Measurements from ENCODE around the gene SLC30A5. TPM values are rescaled to one million over a fixed set of nuclear protein-coding genes. Genes with fewer than 3 reads are reported as not detected.
"Not testable (repeated sequence)": the region's sequence is repeated elsewhere in the genome, so short reads cannot be mapped to it uniquely, and the experiment has no call there.

Gene SLC30A5
- total RNA-seq, 2 experiments from 2014 or later = 30.2 to 42.6 TPM

GRCh38 chr5:69108367-69108766 lies 14.6 kb downstream of the SLC30A5 start:
- H3K9me2 ChIP-seq (ENCODE audit: insufficient read depth, low read length); intact Hi-C loops (cut with micrococcal nuclease; ENCODE audit: unreplicated experiment); H4K20me1 ChIP-seq (ENCODE audit: insufficient read depth, low read length); H3K4me2 ChIP-seq (ENCODE audit: low read length); H3K79me2 ChIP-seq (ENCODE audit: insufficient read depth, low read depth, low read length); H2AFZ ChIP-seq (ENCODE audit: low read length); H3K27ac ChIP-seq (ENCODE audit: low read depth, low read length, poor library complexity, severe bottlenecking); DNase-seq (ENCODE audit: low spot score); H3K4me3 ChIP-seq (ENCODE audit: low read depth, low read length, poor library complexity, severe bottlenecking); CTCF ChIA-PET (ENCODE audit: unreplicated experiment); POLR2A ChIA-PET; BruUV-seq (replicated peaks): not testable (repeated sequence)
- Histone ChIP-seq H3K36me3 (ENCODE audit: insufficient read depth, low read length) (peaks cover 94% of the 10 kb centered on the region), H3K4me1 (ENCODE audit: insufficient read depth, low read length, poor library complexity, severe bottlenecking) (peaks cover 11% of the 10 kb centered on the region), H3K9me3 (ENCODE audit: low read length) (peaks cover 13% of the 10 kb centered on the region)

- no peaks in the 10 kb centered on the region for H3K9me2 ChIP-seq (ENCODE audit: insufficient read depth, low read length)
- no peak overlapping the region for H3K27ac ChIP-seq (ENCODE audit: low read depth, low read length, poor library complexity, severe bottlenecking)
- no peaks in the 10 kb centered on the region for H3K79me2 ChIP-seq (ENCODE audit: insufficient read depth, low read depth, low read length)
- H4K20me1 ChIP-seq (ENCODE audit: insufficient read depth, low read length) = no peaks in the 10 kb centered on the region
- H3K36me3 ChIP-seq (ENCODE audit: insufficient read depth, low read length) = peaks cover 84% of the 10 kb centered on the region
- H3K4me3 ChIP-seq (ENCODE audit: low read depth, low read length, poor library complexity, severe bottlenecking) = no peak overlapping the region
- no peak overlapping the region for H2AFZ ChIP-seq (ENCODE audit: low read length)
- intact Hi-C loops (cut with micrococcal nuclease; ENCODE audit: unreplicated experiment) = no loop called here
- H3K9me3 ChIP-seq (ENCODE audit: low read length) = peaks cover 10% of the 10 kb centered on the region
- ChIA-PET CTCF (ENCODE audit: unreplicated experiment) (no interaction called here), POLR2A (interaction anchor here (0.6 to 1.3 kb wide), 3 partner anchors 13 to 240 kb away, joined by 3 to 4 read pairs (median 4); no protein-coding TSS in a partner anchor)
- H3K4me2 ChIP-seq (ENCODE audit: low read length) = no peak overlapping the region
- no peak for TF ChIP-seq CTCF (conservative IDR thresholded peaks at IDR 0.05; ENCODE audit: low read length)
- H3K4me1 ChIP-seq (ENCODE audit: insufficient read depth, low read length, poor library complexity, severe bottlenecking) = no peaks in the 10 kb centered on the region
- DNase-seq (ENCODE audit: low spot score) = no peak
- BruUV-seq (replicated peaks) = no TSS peak
Observed at GRCh38 chr5:69113851-69114250, 20.0 kb downstream of the SLC30A5 start.

- ChIA-PET CTCF (ENCODE audit: unreplicated experiment) (no interaction called here), POLR2A (interaction anchor here (1.5 kb wide), 1 partner anchor 25 kb away, joined by 3 read pairs; no protein-coding TSS in a partner anchor)
- H3K9me2 ChIP-seq (ENCODE audit: insufficient read depth, low read length) = no peaks in the 10 kb centered on the region
- H3K79me2 ChIP-seq (ENCODE audit: insufficient read depth, low read depth, low read length) = no peaks in the 10 kb centered on the region
- DNase-seq (ENCODE audit: low spot score) = no peak
- no peak overlapping the region for H3K4me2 ChIP-seq (ENCODE audit: low read length)
- no TSS peak for BruUV-seq (replicated peaks)
- no peak overlapping the region for H3K27ac ChIP-seq (ENCODE audit: low read depth, low read length, poor library complexity, severe bottlenecking)
- H3K4me3 ChIP-seq (ENCODE audit: low read depth, low read length, poor library complexity, severe bottlenecking) = no peak overlapping the region
- peaks cover 83% of the 10 kb centered on the region for H3K36me3 ChIP-seq (ENCODE audit: insufficient read depth, low read length)
- no peak overlapping the region for H2AFZ ChIP-seq (ENCODE audit: low read length)
- TF ChIP-seq EZH2phosphoT487 (IDR thresholded peaks at IDR 0.05; ENCODE audit: borderline replicate concordance, low read depth, low read length) = no peak
- no peak for TF ChIP-seq CTCF (conservative IDR thresholded peaks at IDR 0.05; ENCODE audit: low read length)
- H3K4me1 ChIP-seq (ENCODE audit: insufficient read depth, low read length, poor library complexity, severe bottlenecking) = no peaks in the 10 kb centered on the region
- intact Hi-C loops (cut with micrococcal nuclease; ENCODE audit: unreplicated experiment) = no loop called here
- no peaks in the 10 kb centered on the region for H4K20me1 ChIP-seq (ENCODE audit: insufficient read depth, low read length)
- no peaks in the 10 kb centered on the region for H3K9me3 ChIP-seq (ENCODE audit: low read length)
Observed at GRCh38 chr5:69115526-69115925, 21.7 kb downstream of the SLC30A5 start.

All from OCI-LY7 (cell line).